Measurements from ENCODE around the gene CD53.

Gene CD53

DNA sequence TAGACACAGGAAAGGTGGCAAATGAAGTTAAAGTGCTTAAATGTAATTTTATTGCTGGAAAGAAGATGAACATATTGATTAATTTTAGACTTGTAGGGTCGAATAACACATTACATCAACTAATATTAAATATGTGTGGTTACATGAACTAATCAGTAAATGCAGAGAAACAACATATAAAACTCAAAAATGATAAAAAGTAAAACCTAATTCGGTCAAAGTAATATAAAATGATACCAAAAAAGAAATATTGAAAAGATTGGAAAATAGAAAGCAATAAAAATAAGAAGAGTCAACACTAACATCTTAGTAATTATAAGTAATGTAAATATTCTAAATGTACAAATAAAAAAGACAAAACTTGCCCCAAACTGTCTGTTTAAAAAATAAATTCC is 43.3 kb downstream of the CD53 start:
- Histone ChIP-seq H2BK12ac (ENCODE audit: low read length) (no peak overlapping the region), H3K79me1 (ENCODE audit: low read length) (no peaks in the 10 kb centered on the region), H3K27ac (ENCODE audit: low read depth, low read length) (no peak overlapping the region), H3K23ac (ENCODE audit: low read length) (no peak overlapping the region), H2BK120ac (ENCODE audit: insufficient read depth, low read length, poor library complexity) (no peak overlapping the region), H3K4me1 (ENCODE audit: control insufficient read depth in 1 of 2, insufficient read depth in 2 of 2, low read length in 2 of 2) (peaks cover 2 to 3% of the 10 kb centered on the region in 2 experiments), H3K4me3 (ENCODE audit: low read depth, low read length) (no peak overlapping the region), H3K9me3 (ENCODE audit: insufficient read depth, low read depth, low read length) (no peaks in the 10 kb centered on the region), H3K18ac (ENCODE audit: low read length) (no peak overlapping the region), H3K4ac (ENCODE audit: low read depth, low read length) (no peak overlapping the region), H3K14ac (ENCODE audit: low read length) (no peak overlapping the region), H4K8ac (ENCODE audit: low read depth, low read length) (no peak overlapping the region), H3K36me3 (ENCODE audit: control insufficient read depth in 1 of 2, insufficient read depth in 2 of 2, low read length in 2 of 2) (no peaks in the 10 kb centered on the region), H3K79me2 (ENCODE audit: control insufficient read depth, insufficient read depth, low read length, poor library complexity) (no peaks in the 10 kb centered on the region), H2AFZ (ENCODE audit: insufficient read depth, low read length, poor library complexity) (no peak overlapping the region), H3K9ac (ENCODE audit: low read length) (no peak overlapping the region), H2BK5ac (ENCODE audit: low read depth, low read length, poor library complexity) (no peak overlapping the region), H4K12ac (ENCODE audit: low read depth, low read length) (no peak overlapping the region), H3K27me3 (ENCODE audit: insufficient read depth, low read length) (no peaks in the 10 kb centered on the region), H2AK5ac (ENCODE audit: low read length) (no peak overlapping the region), H4K91ac (ENCODE audit: low read depth, low read length) (no peak overlapping the region), H3K4me2 (ENCODE audit: low read length) (no peak overlapping the region)
- whole genome bisulfite sequencing (ENCODE audit: extremely low coverage, insufficient coverage, insufficient read length) = no CpG with 5 or more reads among the region's 2 CpGs
- DNase-seq = no peak

DNA sequence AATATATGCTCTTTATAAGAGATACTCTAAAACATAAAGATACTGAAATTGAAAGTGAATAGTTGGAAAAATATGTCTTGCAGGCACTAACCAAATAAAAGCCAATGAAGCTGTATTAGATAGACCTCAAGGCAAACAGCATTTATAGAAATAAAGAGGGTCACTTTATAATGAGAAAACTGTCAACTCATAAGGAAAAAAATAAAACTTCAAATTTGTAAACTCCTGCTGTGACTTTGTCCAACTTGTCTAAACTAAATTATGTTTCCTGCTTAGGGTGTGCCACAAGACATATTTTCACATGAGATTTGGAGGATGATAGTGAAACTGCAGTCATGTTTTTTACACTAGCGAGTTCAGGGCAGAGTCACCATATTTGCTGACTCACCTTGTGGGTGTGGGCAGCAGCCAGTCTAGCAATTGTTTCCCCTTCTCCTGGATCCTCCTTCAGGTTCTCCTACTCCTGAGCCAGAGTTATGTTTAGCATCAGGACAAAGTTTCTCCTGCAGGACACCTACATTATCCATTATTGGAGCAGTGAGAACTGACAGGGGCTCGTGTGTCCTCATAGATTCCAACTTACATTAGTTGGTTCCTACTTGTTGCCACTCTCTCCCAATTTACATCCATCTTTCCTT is 43.8 kb downstream of the CD53 start:
- Histone ChIP-seq H4K12ac (ENCODE audit: low read depth, low read length) (no peak overlapping the region), H3K9ac (ENCODE audit: low read length) (no peak overlapping the region), H2BK120ac (ENCODE audit: insufficient read depth, low read length, poor library complexity) (no peak overlapping the region), H4K8ac (ENCODE audit: low read depth, low read length) (no peak overlapping the region), H3K79me2 (ENCODE audit: control insufficient read depth, insufficient read depth, low read length, poor library complexity) (no peaks in the 10 kb centered on the region), H3K27me3 (ENCODE audit: insufficient read depth, low read length) (no peaks in the 10 kb centered on the region), H3K14ac (ENCODE audit: low read length) (no peak overlapping the region), H3K9me3 (ENCODE audit: insufficient read depth, low read depth, low read length) (no peaks in the 10 kb centered on the region), H3K79me1 (ENCODE audit: low read length) (no peaks in the 10 kb centered on the region), H4K91ac (ENCODE audit: low read depth, low read length) (no peak overlapping the region), H3K36me3 (ENCODE audit: control insufficient read depth in 1 of 2, insufficient read depth in 2 of 2, low read length in 2 of 2) (no peaks in the 10 kb centered on the region), H2AFZ (ENCODE audit: insufficient read depth, low read length, poor library complexity) (no peak overlapping the region), H2BK5ac (ENCODE audit: low read depth, low read length, poor library complexity) (no peak overlapping the region), H3K27ac (ENCODE audit: low read depth, low read length) (no peak overlapping the region), H2BK12ac (ENCODE audit: low read length) (no peak overlapping the region), H3K4me1 (ENCODE audit: control insufficient read depth in 1 of 2, insufficient read depth in 2 of 2, low read length in 2 of 2) (peaks cover 2 to 3% of the 10 kb centered on the region in 2 experiments), H2AK5ac (ENCODE audit: low read length) (no peak overlapping the region), H3K4me2 (ENCODE audit: low read length) (no peak overlapping the region), H3K23ac (ENCODE audit: low read length) (no peak overlapping the region), H3K4ac (ENCODE audit: low read depth, low read length) (no peak overlapping the region), H3K18ac (ENCODE audit: low read length) (no peak overlapping the region), H3K4me3 (ENCODE audit: low read depth, low read length) (no peak overlapping the region)
- peak; percentile 63 to 88 for DNase-seq
- WGBS (ENCODE audit: extremely low coverage, insufficient coverage, insufficient read length) = no CpG with 5 or more reads among the region's 2 CpGs

DNA sequence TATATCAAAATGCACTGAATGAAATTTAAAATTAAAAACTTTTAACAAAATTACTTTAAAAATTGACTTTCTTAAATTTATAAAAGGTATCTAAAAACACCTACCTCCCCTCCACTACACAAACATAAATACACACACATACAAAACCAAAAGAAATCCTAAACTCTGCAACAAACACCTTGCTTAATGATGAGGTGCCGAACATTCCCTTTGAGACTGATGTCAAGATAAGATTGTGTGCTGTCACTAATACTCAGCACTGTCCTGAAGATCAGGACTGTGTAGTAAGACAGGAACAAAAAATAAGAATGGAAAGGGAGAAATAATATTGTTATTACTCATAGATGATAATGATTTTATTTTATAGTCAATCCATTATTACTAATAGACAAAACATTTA is 45.1 kb downstream of the CD53 start:
- no peak overlapping the region for H3K9ac ChIP-seq (ENCODE audit: low read length)
- H3K4ac ChIP-seq (ENCODE audit: low read depth, low read length) = no peak overlapping the region
- no peak overlapping the region for H3K4me2 ChIP-seq (ENCODE audit: low read length)
- H4K8ac ChIP-seq (ENCODE audit: low read depth, low read length) = no peak overlapping the region
- H2AK5ac ChIP-seq (ENCODE audit: low read length) = no peak overlapping the region
- no peaks in the 10 kb centered on the region for H3K27me3 ChIP-seq (ENCODE audit: insufficient read depth, low read length)
- no peak overlapping the region for H2AFZ ChIP-seq (ENCODE audit: insufficient read depth, low read length, poor library complexity)
- H3K18ac ChIP-seq (ENCODE audit: low read length) = no peak overlapping the region
- no peak overlapping the region for H2BK5ac ChIP-seq (ENCODE audit: low read depth, low read length, poor library complexity)
- no peak overlapping the region for H4K91ac ChIP-seq (ENCODE audit: low read depth, low read length)
- WGBS (ENCODE audit: extremely low coverage, insufficient coverage, insufficient read length) = no CpG with 5 or more reads among the region's 1 CpG
- H3K79me2 ChIP-seq (ENCODE audit: control insufficient read depth, insufficient read depth, low read length, poor library complexity) = no peaks in the 10 kb centered on the region
- H3K14ac ChIP-seq (ENCODE audit: low read length) = no peak overlapping the region
- no peak overlapping the region for H3K27ac ChIP-seq (ENCODE audit: low read depth, low read length)
- no peaks in the 10 kb centered on the region for H3K36me3 ChIP-seq (ENCODE audit: control insufficient read depth in 1 of 2, insufficient read depth in 2 of 2, low read length in 2 of 2)
- no peaks in the 10 kb centered on the region for H3K9me3 ChIP-seq (ENCODE audit: insufficient read depth, low read depth, low read length)
- no peak overlapping the region for H4K12ac ChIP-seq (ENCODE audit: low read depth, low read length)
- H3K4me3 ChIP-seq (ENCODE audit: low read depth, low read length) = no peak overlapping the region
- DNase-seq = peak; percentile 14 to 72
- no peak overlapping the region for H3K23ac ChIP-seq (ENCODE audit: low read length)
- H2BK12ac ChIP-seq (ENCODE audit: low read length) = no peak overlapping the region
- no peak overlapping the region for H2BK120ac ChIP-seq (ENCODE audit: insufficient read depth, low read length, poor library complexity)
- no peaks in the 10 kb centered on the region for H3K79me1 ChIP-seq (ENCODE audit: low read length)
- peaks cover 2 to 3% of the 10 kb centered on the region in 2 experiments for H3K4me1 ChIP-seq (ENCODE audit: control insufficient read depth in 1 of 2, insufficient read depth in 2 of 2, low read length in 2 of 2)

DNA sequence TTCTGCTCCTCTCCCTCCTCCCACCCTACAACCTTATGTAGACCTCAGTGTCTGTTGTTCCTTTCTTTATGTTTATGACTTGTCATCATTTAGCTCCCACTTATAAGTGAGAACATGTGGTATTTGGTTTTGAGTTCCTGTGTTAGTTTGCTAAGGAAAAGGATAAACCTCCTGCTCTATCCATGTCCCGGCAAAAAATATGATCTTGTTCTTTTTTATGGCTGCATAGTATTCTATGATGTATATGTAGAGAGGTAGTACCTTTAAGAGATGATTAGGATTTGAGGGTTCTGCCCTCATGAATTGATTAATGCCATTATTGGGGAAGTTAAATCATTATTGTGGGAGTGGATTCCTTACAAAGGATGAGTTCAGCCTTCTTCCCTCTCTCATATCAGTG is 49.0 kb downstream of the CD53 start:
- Histone ChIP-seq H3K4me1 (ENCODE audit: control insufficient read depth in 1 of 2, insufficient read depth in 2 of 2, low read length in 2 of 2) (peaks cover under 1 to 2% of the 10 kb centered on the region in 2 experiments), H3K9me3 (ENCODE audit: insufficient read depth, low read depth, low read length) (peaks cover 2% of the 10 kb centered on the region), H4K8ac (ENCODE audit: low read depth, low read length) (no peak overlapping the region), H2AK5ac (ENCODE audit: low read length) (no peak overlapping the region), H3K14ac (ENCODE audit: low read length) (no peak overlapping the region), H3K4me3 (ENCODE audit: low read depth, low read length) (no peak overlapping the region), H3K79me1 (ENCODE audit: low read length) (no peaks in the 10 kb centered on the region), H2BK120ac (ENCODE audit: insufficient read depth, low read length, poor library complexity) (no peak overlapping the region), H3K27me3 (ENCODE audit: insufficient read depth, low read length) (no peaks in the 10 kb centered on the region), H4K12ac (ENCODE audit: low read depth, low read length) (no peak overlapping the region), H3K4me2 (ENCODE audit: low read length) (no peak overlapping the region), H4K91ac (ENCODE audit: low read depth, low read length) (no peak overlapping the region), H3K4ac (ENCODE audit: low read depth, low read length) (no peak overlapping the region), H2BK12ac (ENCODE audit: low read length) (no peak overlapping the region), H2BK5ac (ENCODE audit: low read depth, low read length, poor library complexity) (no peak overlapping the region), H3K18ac (ENCODE audit: low read length) (no peak overlapping the region), H3K9ac (ENCODE audit: low read length) (no peak overlapping the region), H3K23ac (ENCODE audit: low read length) (no peak overlapping the region), H2AFZ (ENCODE audit: insufficient read depth, low read length, poor library complexity) (no peak overlapping the region), H3K27ac (ENCODE audit: low read depth, low read length) (no peak overlapping the region), H3K36me3 (ENCODE audit: control insufficient read depth in 1 of 2, insufficient read depth in 2 of 2, low read length in 2 of 2) (no peaks in the 10 kb centered on the region), H3K79me2 (ENCODE audit: control insufficient read depth, insufficient read depth, low read length, poor library complexity) (no peaks in the 10 kb centered on the region)
- no CpG with 5 or more reads among the region's 1 CpG for WGBS (ENCODE audit: extremely low coverage, insufficient coverage, insufficient read length)
- DNase-seq = no peak

Data from trophoblast cell (in vitro differentiated cells and primary cell).